ENCODE results near the gene SLC25A34.

The SLC25A34 gene

DNA sequence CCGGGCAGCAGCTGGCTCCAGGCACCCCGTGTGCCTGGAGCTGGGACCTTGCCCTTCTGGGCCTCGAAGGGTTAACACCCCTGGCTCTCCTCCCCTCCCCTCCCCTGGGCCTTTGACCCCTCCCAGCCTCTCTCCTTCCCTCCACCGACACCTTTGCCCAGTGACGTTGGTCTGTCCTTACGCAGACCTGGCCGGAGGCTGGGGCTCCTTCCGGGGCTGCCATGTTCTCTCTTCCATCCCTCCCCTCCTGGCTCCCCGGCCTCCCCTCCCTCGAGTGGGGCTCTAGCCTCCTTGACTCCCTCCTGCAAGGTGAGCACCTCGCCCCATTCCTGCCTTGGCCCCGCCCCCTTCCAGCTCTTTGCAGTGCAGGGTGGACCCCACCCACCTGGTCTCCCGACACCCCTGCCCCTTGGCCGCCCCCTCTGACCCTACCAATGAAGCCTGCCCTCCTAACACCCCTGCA is 6.3 kb downstream of the SLC25A34 start, which contains the start of gene TMEM82:
TMEM82 (plus strand) TSS at position 161 of the 463 bp plus-strand sequence; CDS start at position 222, 61 bp downstream.
- ChIA-PET POLR2A (no interaction called here), CTCF (interaction anchor here (0.9 to 3.6 kb wide), 6 partner anchors 14 to 157 kb away, joined by 3 to 42 read pairs (median 3); no protein-coding TSS in a partner anchor)
- no peak for DNase-seq (ENCODE audit: low read depth, low spot score)
- H3K4me3 ChIP-seq (ENCODE audit: low read depth, low read length) = no peak within 1 kb of the TSS
- TF ChIP-seq, protein P1, sequence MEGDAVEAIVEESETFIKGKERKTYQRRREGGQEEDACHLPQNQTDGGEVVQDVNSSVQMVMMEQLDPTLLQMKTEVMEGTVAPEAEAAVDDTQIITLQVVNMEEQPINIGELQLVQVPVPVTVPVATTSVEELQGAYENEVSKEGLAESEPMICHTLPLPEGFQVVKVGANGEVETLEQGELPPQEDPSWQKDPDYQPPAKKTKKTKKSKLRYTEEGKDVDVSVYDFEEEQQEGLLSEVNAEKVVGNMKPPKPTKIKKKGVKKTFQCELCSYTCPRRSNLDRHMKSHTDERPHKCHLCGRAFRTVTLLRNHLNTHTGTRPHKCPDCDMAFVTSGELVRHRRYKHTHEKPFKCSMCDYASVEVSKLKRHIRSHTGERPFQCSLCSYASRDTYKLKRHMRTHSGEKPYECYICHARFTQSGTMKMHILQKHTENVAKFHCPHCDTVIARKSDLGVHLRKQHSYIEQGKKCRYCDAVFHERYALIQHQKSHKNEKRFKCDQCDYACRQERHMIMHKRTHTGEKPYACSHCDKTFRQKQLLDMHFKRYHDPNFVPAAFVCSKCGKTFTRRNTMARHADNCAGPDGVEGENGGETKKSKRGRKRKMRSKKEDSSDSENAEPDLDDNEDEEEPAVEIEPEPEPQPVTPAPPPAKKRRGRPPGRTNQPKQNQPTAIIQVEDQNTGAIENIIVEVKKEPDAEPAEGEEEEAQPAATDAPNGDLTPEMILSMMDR (IDR thresholded peaks at IDR 0.05; ENCODE audit: insufficient read depth, low read length, missing control alignments) = no peak

DNA sequence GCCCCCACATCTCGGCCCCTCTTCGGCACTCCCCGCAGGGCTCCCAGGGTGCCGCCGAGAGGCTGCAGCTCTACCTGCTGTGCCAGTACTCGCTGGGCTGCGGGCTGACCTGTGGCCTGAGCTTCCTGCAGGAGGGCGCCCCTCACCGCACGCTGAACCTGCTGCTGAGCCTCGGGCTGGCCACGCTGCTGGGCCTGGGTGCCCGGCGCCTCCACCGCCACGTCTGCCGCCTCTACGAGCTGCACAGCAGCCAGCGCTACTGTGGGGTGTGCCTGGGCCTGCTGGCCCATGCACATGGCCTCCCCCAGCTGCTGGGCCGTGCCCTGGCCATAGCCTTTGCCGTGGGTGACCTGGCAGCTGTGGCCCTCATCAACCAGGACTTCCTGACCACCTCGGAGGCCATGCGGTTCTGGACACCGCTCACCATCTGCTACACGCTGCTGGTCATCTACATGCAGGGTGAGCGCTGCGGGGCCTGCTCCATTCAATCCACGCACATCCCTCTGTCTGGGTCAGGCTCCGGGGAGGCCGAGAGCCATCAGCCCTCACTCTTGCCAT is 8.1 kb downstream of the SLC25A34 start:
- TF ChIP-seq, protein P1 (IDR thresholded peaks at IDR 0.05; ENCODE audit: insufficient read depth, low read length, missing control alignments) = no peak
- CTCF ChIA-PET = no interaction called here
- no peak for DNase-seq (ENCODE audit: low read depth, low spot score)
- POLR2A ChIA-PET = no interaction called here
- H3K4me3 ChIP-seq (ENCODE audit: low read depth, low read length) = no peak overlapping the region

DNA sequence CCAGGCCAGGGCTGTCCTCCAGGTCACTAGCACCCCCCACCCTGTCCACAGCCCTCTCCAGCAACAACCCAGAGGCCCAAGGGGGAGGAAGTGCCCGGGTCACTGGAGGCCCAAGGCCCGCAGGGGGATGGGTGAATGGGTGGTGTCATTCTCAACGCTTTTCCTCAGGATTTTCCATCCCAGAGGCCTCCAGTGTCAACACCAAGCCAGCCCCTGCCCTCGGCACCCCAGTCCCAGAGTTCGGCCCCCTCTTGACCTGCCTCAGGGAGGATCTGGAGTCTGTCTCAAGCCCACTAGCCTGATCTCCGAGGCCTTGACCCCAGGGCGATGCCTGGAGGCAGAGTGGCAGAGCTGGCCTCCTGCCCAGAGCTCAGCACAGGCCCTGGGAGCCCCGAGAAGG is 11.3 kb downstream of the SLC25A34 start:
- ChIA-PET POLR2A (interaction anchor here (2.0 kb wide), 1 partner anchor 9 kb away, joined by 5 read pairs; no protein-coding TSS in a partner anchor), CTCF (no interaction called here)
- no peak for DNase-seq (ENCODE audit: low read depth, low spot score)
- no peak overlapping the region for H3K4me3 ChIP-seq (ENCODE audit: low read depth, low read length)
- TF ChIP-seq, protein P1 (IDR thresholded peaks at IDR 0.05; ENCODE audit: insufficient read depth, low read length, missing control alignments) = no peak

DNA sequence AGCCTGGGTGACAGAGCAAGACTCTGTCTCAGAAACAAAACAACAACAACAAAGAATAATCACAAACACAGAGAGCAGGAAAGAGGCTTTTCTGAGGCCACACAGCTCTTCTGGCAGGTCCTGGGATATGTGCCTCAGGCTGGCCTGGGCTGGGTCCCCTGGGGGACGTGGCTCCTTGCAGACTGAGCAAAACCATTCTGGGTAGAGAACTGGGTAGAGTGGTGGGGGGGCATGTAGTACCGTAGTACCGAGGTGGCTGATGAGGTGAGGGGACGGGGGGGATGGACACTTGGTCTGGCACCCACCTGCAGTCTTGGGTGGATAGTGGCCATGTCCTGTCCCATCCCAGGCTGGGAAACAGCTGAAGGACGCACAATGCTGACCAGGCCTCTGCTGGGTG is 12.2 kb downstream of the SLC25A34 start:
- TF ChIP-seq, protein P1 (IDR thresholded peaks at IDR 0.05; ENCODE audit: insufficient read depth, low read length, missing control alignments) = no peak
- H3K4me3 ChIP-seq (ENCODE audit: low read depth, low read length) = no peak overlapping the region
- no peak for DNase-seq (ENCODE audit: low read depth, low spot score)
- ChIA-PET POLR2A (interaction anchor here (2.0 kb wide), 1 partner anchor 10 kb away, joined by 5 read pairs; no protein-coding TSS in a partner anchor), CTCF (interaction anchor here (0.7 to 2.3 kb wide), 4 partner anchors 8 to 302 kb away, joined by 3 to 7 read pairs (median 3); no protein-coding TSS in a partner anchor)

DNA sequence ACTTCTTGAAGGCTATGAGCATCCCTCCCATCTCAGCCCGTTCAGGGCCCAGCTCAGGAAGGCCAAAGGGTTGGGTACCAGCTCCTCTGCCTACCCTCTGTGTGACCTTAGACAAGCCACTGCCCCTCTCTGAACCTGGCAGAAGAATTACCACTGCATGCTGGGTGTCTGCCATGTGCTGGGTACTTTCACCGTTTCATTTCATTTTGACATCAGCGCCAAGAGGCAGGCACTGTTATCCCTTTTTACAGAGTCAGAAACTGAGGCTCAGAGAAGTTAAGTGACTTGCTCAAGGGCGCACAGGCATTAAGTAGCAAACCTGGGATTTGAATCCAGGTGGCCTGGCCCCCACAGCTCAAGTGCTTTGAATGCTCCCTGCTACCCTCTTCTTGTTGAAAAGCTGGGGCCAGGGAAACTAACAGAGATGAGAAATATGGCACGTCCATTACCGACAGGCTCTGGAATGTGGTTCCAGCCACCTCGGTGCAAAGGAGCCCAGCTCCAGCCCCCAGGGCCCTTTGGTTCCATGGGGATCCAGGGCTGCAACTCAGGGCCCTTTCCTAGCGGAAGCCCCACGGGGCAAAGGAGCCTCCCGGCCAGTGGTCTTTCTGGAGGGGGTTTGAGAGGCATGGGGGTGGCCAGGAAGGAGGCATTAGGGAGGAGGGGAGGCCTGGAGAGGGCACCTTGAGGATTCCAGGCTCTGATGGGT is 12.8 kb downstream of the SLC25A34 start:
- ChIA-PET CTCF (interaction anchor here (0.6 to 2.3 kb wide), 5 partner anchors 9 to 155 kb away, joined by 3 to 7 read pairs (median 3); no protein-coding TSS in a partner anchor), POLR2A (interaction anchor here (2.0 kb wide), 1 partner anchor 11 kb away, joined by 5 read pairs; no protein-coding TSS in a partner anchor)
- TF ChIP-seq, protein P1 (IDR thresholded peaks at IDR 0.05; ENCODE audit: insufficient read depth, low read length, missing control alignments) = no peak
- no peak for DNase-seq (ENCODE audit: low read depth, low spot score)
- no peak overlapping the region for H3K4me3 ChIP-seq (ENCODE audit: low read depth, low read length)
